A549 (cell line): Measurements from ENCODE around the gene HPCA.

ENCODE experiments used
- CTCF ChIP-seq: fragments of >200 bp; sonication (Bioruptor Twin); formaldehyde crosslinking; IDR thresholded peaks from 3 replicates; pipeline ENCODE4 v1.5.1; 2016
- ELK1 ChIP-seq: fragments of 150-350 bp; IDR thresholded peaks from 2 replicates; pipeline ENCODE4 v1.6.1; 2014; ENCODE audit warnings: low read depth, mild to moderate bottlenecking, low read length
- HEYL ChIP-seq: fragments of 250-450 bp; sonication (Bioruptor Pico); IDR thresholded peaks from 2 replicates; pipeline ENCODE4 v1.8.0; 2021; ENCODE audit warnings: mild to moderate bottlenecking, moderate library complexity
- MAFK ChIP-seq: fragments of 450-650 bp; IDR thresholded peaks from 2 replicates; pipeline ENCODE4 v1.6.1; 2014; ENCODE audit not compliant: partially characterized antibody
- MYC ChIP-seq: IDR thresholded peaks from 2 replicates; pipeline ENCODE4 v1.6.1; 2012; ENCODE audit warnings: mild to moderate bottlenecking, inconsistent platforms, low read length, improper control_type of control experiment, borderline replicate concordance
- POLR2A ChIP-seq: IDR thresholded peaks from 2 replicates; pipeline ENCODE4 v1.6.1; 2012; ENCODE audit warnings: mild to moderate bottlenecking, low read length
- POLR2AphosphoS2 ChIP-seq: conservative IDR thresholded peaks from 2 replicates; pipeline ENCODE4 v1.6.1; 2012; ENCODE audit warnings: low read length, improper control_type of control experiment, inconsistent platforms
- REST ChIP-seq: fragments of 200-600 bp; sonication (generic); IDR thresholded peaks from 2 replicates; pipeline ENCODE4 v1.6.1; 2016; ENCODE audit warnings: antibody characterized with exemption, mild to moderate bottlenecking, moderate library complexity
- SMC3 ChIP-seq: fragments of >200 bp; sonication (Bioruptor Twin); formaldehyde crosslinking; IDR thresholded peaks from 3 replicates; pipeline ENCODE4 v1.6.1; 2018; ENCODE audit warnings: inconsistent platforms
- TFCP2L1 ChIP-seq: fragments of 250-450 bp; sonication (Bioruptor Pico); IDR thresholded peaks from 2 replicates; pipeline ENCODE4 v1.5.0; 2021; ENCODE audit warnings: mild to moderate bottlenecking

GRCh38 chr1:32919811-32920733 lies 33.8 kb downstream of the HPCA start:
- TF ChIP-seq POLR2A (no peak), MAFK (no peak), SMC3 (no peak), TFCP2L1 (CRISPR knock-in tag) (no peak), CTCF (no peak), POLR2AphosphoS2 (no peak), REST (no peak), ELK1 (no peak), MYC (no peak), HEYL (CRISPR knock-in tag) (no peak)
